SHP77 treated with DMSO at 0.1 percent for 48 hours (cell line): ENCODE data around the gene NLRP6.
"Not testable (repeated sequence)": the region's sequence is repeated elsewhere in the genome, so short reads cannot be mapped to it uniquely, and the experiment has no call there.

Experiments used
- DNase-seq: peaks from one replicate; lab custom pipeline; 2025; lab: John Stamatoyannopoulos, UW

NLRP6 gene

GRCh38 chr11:256952-257737 lies 21.1 kb upstream of the NLRP6 start:
- DNase-seq: no peak

GRCh38 chr11:257766-258493 lies 20.3 kb upstream of the NLRP6 start:
- DNase-seq: no peak

GRCh38 chr11:259413-259812 lies 18.8 kb upstream of the NLRP6 start:
- DNase-seq: no peak

GRCh38 chr11:261624-262023 lies 16.6 kb upstream of the NLRP6 start:
- DNase-seq: no peak

- DNase-seq: no peak
Measured at GRCh38 chr11:266676-267439, 11.3 kb upstream of the NLRP6 start.

- no peak for DNase-seq
Measured at GRCh38 chr11:267491-267994, 10.7 kb upstream of the NLRP6 start.

GRCh38 chr11:268716-269145 lies 9.5 kb upstream of the NLRP6 start:
- DNase-seq: not testable (repeated sequence)

GRCh38 chr11:269146-269890 lies 8.9 kb upstream of the NLRP6 start:
- DNase-seq: no peak

GRCh38 chr11:270451-271318 lies 7.5 kb upstream of the NLRP6 start:
- DNase-seq: no peak

GRCh38 chr11:271319-271715 lies 6.9 kb upstream of the NLRP6 start:
- DNase-seq: no peak

- no peak for DNase-seq
Measured at GRCh38 chr11:272195-272930, 5.8 kb upstream of the NLRP6 start.

GRCh38 chr11:272931-273198 lies 5.3 kb upstream of the NLRP6 start:
- DNase-seq: no peak

- DNase-seq: no peak
Measured at GRCh38 chr11:276219-276618, 2.0 kb upstream of the NLRP6 start.

- DNase-seq: no peak
Measured at GRCh38 chr11:279040-279965, 1.1 kb downstream of the NLRP6 start.

- DNase-seq: no peak
Measured at GRCh38 chr11:279966-280705, 1.9 kb downstream of the NLRP6 start.

- DNase-seq: no peak
Measured at GRCh38 chr11:280706-281485, 2.7 kb downstream of the NLRP6 start.

- no peak for DNase-seq
Measured at GRCh38 chr11:281486-282161, 3.4 kb downstream of the NLRP6 start.
